Bronchial smooth muscle cell (primary cell): ENCODE data around the gene ERCC1. TPM values are rescaled to one million over a fixed set of nuclear protein-coding genes. Genes with fewer than 3 reads are reported as not detected.

Source experiments
- total RNA-seq: library from RNA; depleted of rRNA; stranded (reverse); fragments of >200 nt; gene quantifications from 2 replicates; pipeline ENCODE4 v1.2.1, GENCODE V29; 2014

Gene ERCC1
- 45.9 and 58.8 TPM in 2 replicates for total RNA-seq

GRCh38 chr19:45423589-45424190 is at the start of gene ERCC1:
Gene ERCC1, minus strand, starts transcription at chr19:45423917. Its CDS starts 543 bp downstream, at chr19:45423374.

GRCh38 chr19:45467456-45468158 is 43.9 kb upstream of the ERCC1 start, which contains the start of gene FOSB:
Gene FOSB, plus strand, starts transcription at chr19:45467996. Its CDS starts 591 bp downstream, at chr19:45468587.

GRCh38 chr19:45406226-45407090 is 17.3 kb downstream of the ERCC1 start, which contains the start of gene POLR1G:
Gene POLR1G, plus strand, starts transcription at chr19:45406644. Its CDS starts 53 bp downstream, at chr19:45406697.

GRCh38 chr19:45404557-45405434 is 18.9 kb downstream of the ERCC1 start, which contains the start of gene PPP1R13L:
Gene PPP1R13L, minus strand, starts transcription at chr19:45405069. Its CDS starts 6,751 bp downstream, at chr19:45398318.

GRCh38 chr19:45370410-45371204 is 53.1 kb downstream of the ERCC1 start, which contains the start of gene ERCC2:
Gene ERCC2, minus strand, starts transcription at chr19:45370573. Its CDS starts 33 bp downstream, at chr19:45370540.

Other genes with a start within 250 kb of the ERCC1 start
- 11.0 and 13.4 TPM in 2 replicates for gene TRAPPC6A, start 245.7 kb downstream of the ERCC1 start, total RNA-seq
- gene BLOC1S3, start 245.1 kb downstream of the ERCC1 start, total RNA-seq = 1.8 and 2.2 TPM in 2 replicates
- gene EXOC3L2, start 178.5 kb downstream of the ERCC1 start, total RNA-seq = 0.16 TPM in 1 of 2 replicates, not detected in the other
- gene MARK4, start 172.6 kb downstream of the ERCC1 start, total RNA-seq = 8.2 and 15.9 TPM in 2 replicates
- gene CKM, start 101.0 kb downstream of the ERCC1 start, total RNA-seq = not detected in 2 replicates
- 0.16 TPM in 1 of 2 replicates, not detected in the other for gene KLC3, start 83.2 kb downstream of the ERCC1 start, total RNA-seq
- 12.5 and 13.2 TPM in 2 replicates for gene ERCC2, start 53.3 kb downstream of the ERCC1 start, total RNA-seq
- gene PPP1R13L, start 18.8 kb downstream of the ERCC1 start, total RNA-seq = 0.60 and 1.3 TPM in 2 replicates
- gene POLR1G, start 17.3 kb downstream of the ERCC1 start, total RNA-seq = 1.5 and 2.0 TPM in 2 replicates
- gene FOSB, start 44.1 kb upstream of the ERCC1 start, total RNA-seq = 0.79 and 1.1 TPM in 2 replicates
- gene RTN2, start 73.1 kb upstream of the ERCC1 start, total RNA-seq = 8.5 and 12.1 TPM in 2 replicates
- 5.5 and 7.5 TPM in 2 replicates for gene PPM1N, start 74.5 kb upstream of the ERCC1 start, total RNA-seq
- 18.9 and 32.5 TPM in 2 replicates for gene VASP, start 83.6 kb upstream of the ERCC1 start, total RNA-seq
- 2.7 and 3.5 TPM in 2 replicates for gene OPA3, start 160.9 kb upstream of the ERCC1 start, total RNA-seq
- gene GPR4, start 178.3 kb upstream of the ERCC1 start, total RNA-seq = under 0.01 TPM in 1 of 2 replicates, not detected in the other
- gene EML2, start 215.5 kb upstream of the ERCC1 start, total RNA-seq = 31.2 and 48.1 TPM in 2 replicates
- 0.09 and 0.16 TPM in 2 replicates for gene GIPR, start 244.3 kb upstream of the ERCC1 start, total RNA-seq